G401 (cell line): Measurements from ENCODE around the gene HSBP1L1. TPM values are rescaled to one million over a fixed set of nuclear protein-coding genes. Genes with fewer than 3 reads are reported as not detected.
"Not testable (repeated sequence)": the region's sequence is repeated elsewhere in the genome, so short reads cannot be mapped to it uniquely, and the experiment has no call there.

Source experiments
- DNase-seq: peaks from one replicate; pipeline ENCODE4 v3.0.0-alpha.2; 2015; ENCODE audit warnings: low spot score
- in situ Hi-C: cut with HindIII; loops from 2 replicates; pipeline ENCODE4 v1.10.0; 2016; ENCODE audit warnings: low sequenced_read_pairs, mixed read lengths
- total RNA-seq: library from RNA; depleted of rRNA; stranded (reverse); fragments of >200 nt; shearing (Covaris generic); gene quantifications from 2 replicates; pipeline ENCODE4 v1.2.3, GENCODE V29; 2014; rRNA removed

Gene HSBP1L1
- total RNA-seq, 1 experiment from 2014 or later: 32.7 TPM

- DNase-seq: no peak
- in situ Hi-C loops: no loop called here
Observed at GRCh38 chr18:80009661-80010550, 45.5 kb downstream of the HSBP1L1 start.

DNA sequence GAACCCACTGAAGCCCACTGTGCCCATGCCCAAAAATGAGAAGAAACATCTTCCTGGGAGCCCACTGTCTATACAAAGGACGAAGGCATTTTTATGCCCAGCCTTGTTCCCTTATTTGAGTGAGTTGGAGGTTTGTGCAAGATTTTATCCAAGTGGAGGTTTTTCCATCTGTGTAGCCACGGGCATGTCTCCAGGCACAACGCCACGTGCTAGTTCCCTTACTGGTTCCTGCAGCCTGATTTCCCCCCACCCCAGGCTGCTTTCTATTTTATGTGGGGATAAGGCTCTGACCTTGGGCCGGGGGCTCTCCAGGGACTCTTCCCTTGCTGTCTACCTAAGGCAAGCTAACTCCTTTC, 46.1 kb downstream of the HSBP1L1 start:
- in situ Hi-C loops: no loop called here
- DNase-seq: no peak

DNA sequence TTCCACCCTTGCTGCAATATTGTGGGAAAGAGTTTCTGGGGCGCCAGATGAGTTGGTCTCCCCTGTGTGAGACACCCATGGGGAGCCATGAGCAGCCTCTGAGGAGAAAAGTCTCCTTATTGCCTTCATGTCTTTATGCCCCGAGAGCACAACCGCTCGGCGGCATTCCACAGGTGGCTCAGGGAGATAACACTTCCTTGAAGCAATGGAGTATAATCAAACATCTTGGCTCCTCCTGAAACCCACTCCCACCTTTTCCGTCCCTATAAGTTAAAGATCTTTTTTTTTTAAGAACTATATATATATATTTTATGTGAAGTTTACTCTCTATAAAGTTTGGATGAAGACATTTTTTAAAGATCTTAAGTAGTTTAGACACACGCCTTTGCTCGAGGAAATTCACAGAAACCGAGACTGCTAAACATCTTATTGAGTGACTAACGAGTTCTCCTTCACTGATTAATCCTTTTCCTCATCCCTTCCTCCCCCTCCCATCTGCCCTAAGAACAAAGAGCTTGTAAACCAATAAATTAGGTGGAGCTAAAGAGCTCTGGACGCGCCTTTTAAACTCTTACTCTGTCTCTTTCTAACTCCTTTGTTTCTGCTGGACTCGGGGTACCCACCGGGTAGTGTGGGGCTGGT, 47.2 kb downstream of the HSBP1L1 start:
- DNase-seq, in situ Hi-C loops: not testable (repeated sequence)

- in situ Hi-C loops: no loop called here
- DNase-seq: no peak
Observed at GRCh38 chr18:80012714-80013113, 48.3 kb downstream of the HSBP1L1 start.

Other genes starting within 250 kb of the HSBP1L1 start
- 3.8 and 8.6 TPM in 2 replicates for gene KCNG2, start 166.7 kb upstream of the HSBP1L1 start, total RNA-seq
- 65.7 and 94.9 TPM in 2 replicates for gene SLC66A2, start 13.0 kb upstream of the HSBP1L1 start, total RNA-seq
- 170 and 209 TPM in 2 replicates for gene TXNL4A, start 23.9 kb downstream of the HSBP1L1 start, total RNA-seq
- 45.1 and 48.6 TPM in 2 replicates for gene RBFA, start 69.8 kb downstream of the HSBP1L1 start, total RNA-seq
- 25.1 and 27.3 TPM in 2 replicates for gene ADNP2, start 144.6 kb downstream of the HSBP1L1 start, total RNA-seq